ENCODE measurements around the gene GDPD4. TPM values are rescaled to one million over a fixed set of nuclear protein-coding genes. Genes with fewer than 3 reads are reported as not detected.

Gene GDPD4
- total RNA-seq, 3 donors from 2014 or later = 0.43 TPM; not detected in 2

DNA sequence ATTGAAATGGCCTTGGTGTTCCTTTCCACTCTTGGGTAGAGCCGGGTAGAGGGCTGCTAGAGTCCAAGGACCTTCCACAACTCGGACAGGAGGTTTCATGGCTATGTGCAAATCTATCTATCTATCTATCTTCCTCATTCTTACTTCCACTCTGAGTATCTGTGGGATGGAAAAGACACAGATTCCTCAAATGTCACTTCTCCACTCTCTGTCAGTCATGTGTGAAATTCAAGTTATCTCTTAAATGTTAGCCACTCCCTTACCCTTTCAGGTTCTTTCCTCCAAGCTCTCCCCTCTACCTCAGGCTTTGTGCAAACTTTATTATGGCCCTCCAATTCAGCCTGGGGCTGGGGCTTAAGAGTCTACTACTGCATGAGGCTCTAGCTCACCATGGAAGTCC lies 84.3 kb downstream of the GDPD4 start:
- Histone ChIP-seq H3K4me3 (no peak overlapping the region), H3K9me3 (no peaks in the 10 kb centered on the region), H3K4me1 (ENCODE audit: low read depth) (no peaks in the 10 kb centered on the region), H3K36me3 (ENCODE audit: low read depth) (no peaks in the 10 kb centered on the region)
- DNase-seq (no peak), ATAC-seq (no peak)
- intact Hi-C loops (cut with DNase I, micrococcal nuclease) = no loop called here
- TF ChIP-seq, protein P1, sequence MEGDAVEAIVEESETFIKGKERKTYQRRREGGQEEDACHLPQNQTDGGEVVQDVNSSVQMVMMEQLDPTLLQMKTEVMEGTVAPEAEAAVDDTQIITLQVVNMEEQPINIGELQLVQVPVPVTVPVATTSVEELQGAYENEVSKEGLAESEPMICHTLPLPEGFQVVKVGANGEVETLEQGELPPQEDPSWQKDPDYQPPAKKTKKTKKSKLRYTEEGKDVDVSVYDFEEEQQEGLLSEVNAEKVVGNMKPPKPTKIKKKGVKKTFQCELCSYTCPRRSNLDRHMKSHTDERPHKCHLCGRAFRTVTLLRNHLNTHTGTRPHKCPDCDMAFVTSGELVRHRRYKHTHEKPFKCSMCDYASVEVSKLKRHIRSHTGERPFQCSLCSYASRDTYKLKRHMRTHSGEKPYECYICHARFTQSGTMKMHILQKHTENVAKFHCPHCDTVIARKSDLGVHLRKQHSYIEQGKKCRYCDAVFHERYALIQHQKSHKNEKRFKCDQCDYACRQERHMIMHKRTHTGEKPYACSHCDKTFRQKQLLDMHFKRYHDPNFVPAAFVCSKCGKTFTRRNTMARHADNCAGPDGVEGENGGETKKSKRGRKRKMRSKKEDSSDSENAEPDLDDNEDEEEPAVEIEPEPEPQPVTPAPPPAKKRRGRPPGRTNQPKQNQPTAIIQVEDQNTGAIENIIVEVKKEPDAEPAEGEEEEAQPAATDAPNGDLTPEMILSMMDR (IDR thresholded peaks at IDR 0.05) = no peak

DNA sequence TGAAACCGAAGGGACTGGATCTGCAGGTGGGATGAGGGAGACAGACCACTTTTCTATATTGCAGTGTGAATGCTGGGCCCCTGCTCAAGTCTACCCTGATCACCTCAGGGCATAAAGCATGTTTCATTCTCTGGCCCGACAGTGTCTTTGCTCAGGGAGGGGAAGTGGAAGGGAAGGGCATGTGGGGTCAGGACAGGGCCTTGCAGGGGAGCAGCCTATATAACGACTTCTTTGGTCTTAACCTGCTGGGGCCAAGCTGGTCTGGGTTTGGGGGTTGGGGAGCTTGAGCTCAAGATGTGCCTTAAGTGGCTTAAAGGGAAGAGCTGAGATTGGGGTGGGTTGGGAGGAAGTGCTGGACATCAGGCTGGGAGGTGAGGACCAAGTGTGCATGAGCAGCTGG lies 86.4 kb downstream of the GDPD4 start:
- H3K4me1 ChIP-seq (ENCODE audit: low read depth) = no peaks in the 10 kb centered on the region
- intact Hi-C loops (cut with DNase I, micrococcal nuclease) = no loop called here

DNA sequence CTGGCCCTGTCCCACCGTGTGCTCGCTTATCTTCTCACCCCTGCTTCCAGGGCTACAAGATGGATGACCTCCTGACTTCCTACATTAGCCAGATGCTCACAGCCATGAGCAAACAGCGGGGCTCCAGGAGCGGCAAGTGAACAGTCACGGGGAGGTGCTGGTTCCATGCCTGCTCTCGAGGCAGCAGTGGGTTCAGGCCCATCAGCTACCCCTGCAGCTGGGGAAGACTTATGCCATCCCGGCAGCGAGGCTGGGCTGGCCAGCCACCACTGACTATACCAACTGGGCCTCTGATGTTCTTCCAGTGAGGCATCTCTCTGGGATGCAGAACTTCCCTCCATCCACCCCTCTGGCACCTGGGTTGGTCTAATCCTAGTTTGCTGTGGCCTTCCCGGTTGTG lies 86.9 kb downstream of the GDPD4 start:
- no peak overlapping the region for H3K4me3 ChIP-seq
- no peaks in the 10 kb centered on the region for H3K4me1 ChIP-seq (ENCODE audit: low read depth)
- DNase-seq = no peak
- no peaks in the 10 kb centered on the region for H3K9me3 ChIP-seq
- TF ChIP-seq, protein P1 (IDR thresholded peaks at IDR 0.05) = no peak
- ATAC-seq = no peak
- H3K36me3 ChIP-seq (ENCODE audit: low read depth) = no peaks in the 10 kb centered on the region
- intact Hi-C loops (cut with DNase I, micrococcal nuclease) = no loop called here

More for the DNA sequence above, 86.4 kb downstream of the GDPD4 start:
- no peak overlapping the region for H3K4me3 ChIP-seq
- no peak for ATAC-seq
- H3K36me3 ChIP-seq (ENCODE audit: low read depth) = no peaks in the 10 kb centered on the region
- DNase-seq = no peak
- TF ChIP-seq, protein P1 (IDR thresholded peaks at IDR 0.05) = no peak
- no peaks in the 10 kb centered on the region for H3K9me3 ChIP-seq

DNA sequence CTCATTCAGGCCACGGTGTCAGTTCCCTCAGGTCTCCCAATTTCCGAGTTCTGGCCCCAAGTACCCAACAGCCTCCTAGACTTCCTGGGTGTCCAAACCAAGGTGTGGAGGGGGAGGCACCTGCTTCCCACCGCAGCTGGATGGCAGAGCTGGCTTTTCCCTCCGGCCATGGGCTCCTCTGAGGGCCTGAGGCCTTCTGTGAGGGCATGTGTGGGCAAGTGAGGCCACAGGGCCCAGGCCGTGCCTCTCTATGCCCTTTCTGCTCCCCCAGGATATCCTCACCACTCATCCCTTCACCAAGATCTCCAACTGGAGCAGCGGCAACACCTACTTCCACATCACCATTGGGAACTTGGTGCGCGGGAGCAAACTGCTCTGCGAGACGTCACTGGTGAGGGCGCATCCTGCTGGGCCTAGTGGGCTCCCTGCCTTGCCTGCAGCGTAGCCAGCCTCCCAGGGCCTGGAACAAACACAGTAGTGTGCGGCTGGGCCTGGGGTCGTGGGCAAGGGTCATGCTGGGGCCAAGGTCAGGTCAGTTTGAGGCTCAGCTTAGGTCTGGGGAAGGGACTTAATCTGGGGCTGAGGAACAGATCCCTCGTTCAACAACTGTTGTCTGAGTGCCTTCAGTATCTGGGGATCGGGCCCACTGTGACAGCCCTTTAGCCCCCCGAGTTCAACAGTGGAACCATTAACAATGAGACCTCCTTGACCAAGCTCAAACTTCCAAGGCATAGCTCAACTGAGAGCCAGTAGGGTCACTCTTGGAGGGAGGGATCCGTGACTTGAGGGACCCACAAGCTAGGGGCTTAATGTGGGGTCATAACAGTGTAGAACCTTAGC lies 87.7 kb downstream of the GDPD4 start:
- no peak overlapping the region for H3K4me3 ChIP-seq
- intact Hi-C loops (cut with DNase I, micrococcal nuclease) = no loop called here
- DNase-seq = no peak
- H3K36me3 ChIP-seq (ENCODE audit: low read depth) = no peaks in the 10 kb centered on the region
- H3K9me3 ChIP-seq = no peaks in the 10 kb centered on the region
- H3K4me1 ChIP-seq (ENCODE audit: low read depth) = no peaks in the 10 kb centered on the region
- TF ChIP-seq, protein P1 (IDR thresholded peaks at IDR 0.05) = no peak
- ATAC-seq = no peak

DNA sequence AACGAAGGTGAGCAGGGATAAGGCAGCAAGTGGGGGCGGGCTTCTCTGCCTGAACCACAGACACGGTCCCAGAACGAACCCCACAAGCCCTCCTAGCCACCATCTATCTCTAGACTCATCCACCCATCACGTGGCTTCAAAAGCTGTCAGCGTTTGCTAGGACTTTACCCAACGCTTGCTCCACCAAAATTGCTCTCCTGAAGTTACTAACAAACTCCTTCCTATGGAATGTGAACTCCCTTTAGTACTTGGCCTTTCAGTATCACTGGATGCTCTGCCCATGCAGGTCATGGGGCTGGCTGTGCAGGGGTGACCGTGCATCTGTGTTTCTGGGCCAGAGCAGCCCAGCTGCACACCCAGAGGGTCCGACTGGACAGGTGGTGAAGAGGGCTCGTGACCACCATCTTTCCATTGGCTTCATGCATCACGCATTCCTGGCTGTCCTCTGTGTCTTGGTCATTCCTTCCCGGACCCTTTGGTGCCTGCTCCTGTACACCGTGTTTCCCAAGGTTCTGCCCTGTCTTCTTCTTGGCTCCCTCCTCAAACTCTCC lies 88.4 kb downstream of the GDPD4 start:
- no peaks in the 10 kb centered on the region for H3K4me1 ChIP-seq (ENCODE audit: low read depth)
- intact Hi-C loops (cut with DNase I, micrococcal nuclease) = no loop called here

More for the DNA sequence above, 88.4 kb downstream of the GDPD4 start:
- DNase-seq (no peak), ATAC-seq (no peak)
- H3K9me3 ChIP-seq = no peaks in the 10 kb centered on the region
- no peaks in the 10 kb centered on the region for H3K36me3 ChIP-seq (ENCODE audit: low read depth)
- TF ChIP-seq, protein P1 (IDR thresholded peaks at IDR 0.05) = no peak
- no peak overlapping the region for H3K4me3 ChIP-seq

Data from mucosa of descending colon (tissue), 3 donors.